ENCODE measurements around the gene HLA-DPA1.

DNA sequence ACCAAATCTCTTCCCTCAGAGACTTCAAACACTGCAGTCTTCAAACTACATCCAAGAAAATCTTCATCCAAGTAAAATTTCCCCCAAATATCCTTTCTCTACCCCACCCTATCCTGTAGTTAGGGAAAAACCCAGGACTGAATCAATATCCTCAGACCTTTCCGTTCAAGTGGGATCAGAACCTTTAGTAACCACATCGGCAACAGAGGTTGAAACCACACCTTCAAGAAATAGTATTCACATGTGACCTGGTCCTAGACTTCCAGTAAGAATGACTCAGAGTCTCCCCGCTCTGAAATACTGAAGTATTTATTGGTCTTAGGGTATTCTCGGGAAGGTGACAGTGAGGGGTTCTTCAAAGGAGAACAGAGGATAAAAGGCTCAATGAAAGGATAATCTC, 8.7 kb downstream of the HLA-DPA1 start:
- TF ChIP-seq MAX (IDR thresholded peaks at IDR 0.05) (no peak), TCF12 (IDR thresholded peaks at IDR 0.05; ENCODE audit: low read depth) (no peak), EP300 (IDR thresholded peaks at IDR 0.05; ENCODE audit: borderline replicate concordance) (no peak), TEAD4 (IDR thresholded peaks at IDR 0.05) (no peak), TAF1 (IDR thresholded peaks at IDR 0.05; ENCODE audit: low read depth) (no peak), RAD21 (IDR thresholded peaks at IDR 0.05; ENCODE audit: low read depth) (no peak)
